ENCODE measurements around the gene TMEM138.

TMEM138 gene

DNA sequence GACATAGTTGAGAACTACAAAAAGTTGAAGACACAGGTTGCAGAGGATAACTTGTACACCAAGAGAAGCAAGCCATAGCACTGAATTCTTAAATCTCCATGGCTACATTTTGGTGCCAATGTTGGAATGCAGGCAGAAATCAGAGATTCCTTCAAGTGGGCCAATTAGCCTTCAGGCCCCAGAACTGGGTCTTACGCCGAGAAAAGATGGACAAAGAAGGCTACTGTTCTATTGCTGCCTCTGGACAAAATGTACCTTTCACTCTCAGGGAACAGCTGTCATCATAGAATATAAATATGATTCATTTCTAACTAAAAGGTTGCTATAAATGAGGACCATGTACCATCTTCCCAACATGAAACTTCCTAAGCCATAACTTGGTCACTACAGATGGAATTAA is 43.9 kb downstream of the TMEM138 start:
- no peak for DNase-seq (ENCODE audit: low spot score)

DNA sequence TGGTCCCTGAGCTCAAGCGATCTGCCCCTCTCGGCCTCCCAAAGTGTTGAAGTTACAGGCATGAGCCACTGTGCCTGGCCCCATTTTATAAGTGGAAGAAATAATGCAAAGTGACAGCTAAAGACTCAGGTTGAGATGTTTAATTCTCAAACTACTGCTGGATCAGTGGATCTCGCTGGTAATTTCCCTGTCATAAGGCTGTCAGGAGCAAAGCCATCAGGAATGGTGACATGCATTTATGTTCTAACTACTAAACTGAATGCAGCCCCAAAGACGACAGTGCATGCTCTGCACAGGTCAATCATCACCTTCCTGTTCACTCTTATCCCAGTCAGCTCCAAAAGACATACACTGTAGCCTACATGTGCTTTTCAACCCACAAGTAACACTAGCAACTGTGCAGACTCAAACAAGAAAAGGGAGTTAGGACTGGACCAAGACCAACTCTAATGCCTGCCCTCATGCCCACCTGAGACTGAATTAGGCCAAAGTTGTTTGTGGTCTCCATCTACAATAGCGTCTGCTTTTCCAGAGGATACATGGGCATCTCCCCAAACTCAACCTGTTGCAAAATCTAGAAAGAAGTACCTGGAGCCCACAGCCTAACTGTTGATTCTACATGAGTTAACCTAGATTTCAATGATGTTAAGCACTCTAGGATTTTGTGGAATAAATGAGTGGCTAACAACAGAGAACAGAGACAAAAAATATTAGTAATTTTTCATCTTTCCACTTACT is 45.0 kb downstream of the TMEM138 start:
- no peak for DNase-seq (ENCODE audit: low spot score)

DNA sequence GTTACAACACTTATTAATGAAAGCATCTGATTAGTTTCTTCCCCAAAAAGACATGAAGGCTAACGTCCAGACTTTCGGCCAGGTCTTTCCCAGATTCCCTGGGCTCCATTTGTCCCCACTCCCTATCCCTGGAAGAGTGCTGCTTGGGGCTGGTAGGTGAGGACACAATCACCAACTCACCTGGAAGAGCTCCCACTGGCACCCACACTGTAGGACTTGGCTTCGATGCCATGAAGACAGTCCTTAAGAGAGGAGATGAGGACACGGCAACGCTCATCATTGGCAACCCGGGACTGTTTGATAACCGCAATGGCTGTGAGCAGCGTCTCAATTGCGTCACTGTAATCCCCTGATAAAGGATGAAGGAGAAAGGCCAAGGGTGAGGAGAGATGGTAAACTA is 49.4 kb downstream of the TMEM138 start:
- no peak for DNase-seq (ENCODE audit: low spot score)

GRCh38 chr11:61413496-61413895 is 51.3 kb downstream of the TMEM138 start:
- no peak for DNase-seq (ENCODE audit: low spot score)

- no peak for DNase-seq (ENCODE audit: low spot score)
Measured at GRCh38 chr11:61414547-61414946, 52.4 kb downstream of the TMEM138 start.

- no peak for DNase-seq (ENCODE audit: low spot score)
Measured at GRCh38 chr11:61415381-61415780, 53.2 kb downstream of the TMEM138 start.

GRCh38 chr11:61416941-61417340 is 54.8 kb downstream of the TMEM138 start:
- no peak for DNase-seq (ENCODE audit: low spot score)

DNA sequence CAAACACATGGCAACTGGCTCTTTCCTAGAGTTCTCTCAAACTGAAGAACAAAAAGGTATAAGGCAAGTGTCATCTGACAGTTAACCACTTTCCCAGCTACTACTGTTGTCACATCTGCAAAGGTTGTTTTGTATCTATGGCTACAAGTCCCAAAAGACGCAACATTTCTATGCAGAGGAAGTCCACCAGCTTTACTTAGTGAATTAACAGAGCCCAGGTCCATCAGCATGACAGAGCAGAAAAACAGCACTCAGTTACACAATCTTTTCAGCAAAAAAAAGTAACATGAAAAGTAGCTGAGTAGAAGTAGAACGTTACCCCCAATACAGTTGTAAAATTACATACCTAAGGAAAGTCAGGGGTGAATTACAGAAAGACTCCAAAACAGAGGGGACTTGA is 55.5 kb downstream of the TMEM138 start:
- DNase-seq (ENCODE audit: low spot score) = no peak

DNA sequence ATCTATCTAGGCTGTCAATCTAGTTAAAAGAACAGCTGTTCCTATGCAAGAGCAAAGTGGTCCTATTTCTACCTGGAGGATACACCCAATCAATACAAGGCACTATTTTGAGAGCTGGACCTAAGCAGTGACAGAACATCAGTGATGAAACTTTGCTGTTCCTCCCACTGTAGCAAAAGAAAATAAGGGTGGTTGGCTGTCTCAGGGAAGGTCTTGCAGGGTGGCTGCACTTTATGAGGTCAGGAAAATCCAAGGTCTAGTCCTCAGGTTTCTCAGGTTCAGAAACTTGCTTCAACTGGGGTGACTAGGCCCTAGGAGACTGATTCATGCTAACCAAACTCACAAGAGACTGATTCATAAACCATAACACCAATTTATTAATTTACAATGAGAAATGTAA is 56.0 kb downstream of the TMEM138 start:
- no peak for DNase-seq (ENCODE audit: low spot score)
